ENCODE data around the gene TMPRSS13. TPM values are rescaled to one million over a fixed set of nuclear protein-coding genes. Genes with fewer than 3 reads are reported as not detected.

Gene TMPRSS13
- total and polyA plus RNA-seq, 9 of the 15 experiments (the other 6 are each of a cell fraction or from before 2014, with no cell fraction given): 0.11 to 0.29 (median 0.15) TPM

DNA sequence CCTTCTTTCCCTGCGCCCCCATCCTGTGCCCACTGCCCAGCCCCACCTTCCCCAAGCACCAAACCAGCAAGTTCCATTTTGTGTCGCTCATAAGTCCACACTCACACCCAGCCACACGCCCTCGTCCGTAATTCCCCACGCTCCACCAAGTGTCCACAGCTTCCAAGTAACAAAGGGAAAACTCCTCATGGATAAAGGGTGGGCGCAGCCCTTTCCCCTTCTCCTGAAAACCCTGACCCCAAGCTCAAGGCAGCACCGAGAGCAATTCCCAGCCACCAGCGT is 53.2 kb downstream of the TMPRSS13 start (continued):
- TF ChIP-seq GABPA (tag; conservative IDR thresholded peaks at IDR 0.05; ENCODE audit: low read depth) (no peak), SPI1 (IDR thresholded peaks at IDR 0.05; ENCODE audit: borderline replicate concordance, low read depth, low read length) (no peak), BACH1 (tag; IDR thresholded peaks at IDR 0.05) (no peak)

DNA sequence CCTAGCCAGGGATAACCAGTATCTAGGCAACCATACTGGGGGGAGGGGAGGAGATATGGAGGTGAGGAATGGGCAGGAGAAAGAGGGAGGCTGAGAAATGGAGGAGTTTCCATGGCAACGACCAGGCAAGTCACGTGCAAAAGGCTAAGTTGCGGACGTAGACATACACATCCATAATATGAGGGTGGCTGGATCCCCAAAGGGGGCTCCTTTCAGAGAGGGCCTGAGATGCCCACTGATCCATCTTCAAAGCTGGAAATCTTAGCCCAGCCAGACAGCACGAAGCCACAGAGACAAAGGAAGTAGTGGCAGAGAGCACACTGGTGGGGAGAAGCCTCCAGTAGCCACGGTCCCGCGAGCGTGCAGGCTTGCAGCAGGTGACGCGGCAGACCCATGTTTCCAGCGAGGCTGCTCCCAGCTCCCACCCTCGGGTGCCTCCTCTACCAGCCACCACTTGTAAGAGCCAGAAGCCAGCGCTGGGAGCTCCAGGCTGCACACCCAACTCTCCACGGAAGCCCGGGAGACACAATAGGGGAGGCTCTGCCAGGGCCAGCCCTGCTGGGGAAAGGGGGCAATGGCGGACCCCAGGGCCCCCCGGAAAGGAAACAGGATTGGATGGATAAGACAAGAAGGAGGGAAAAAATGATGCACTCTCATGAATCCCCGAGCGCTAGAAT is 53.7 kb downstream of the TMPRSS13 start:
- Histone ChIP-seq H2AFZ (ENCODE audit: low read depth, low read length) (no peak overlapping the region), H3K9me1 (ENCODE audit: control insufficient read depth, insufficient read depth, low read length) (no peaks in the 10 kb centered on the region), H3K79me2 (ENCODE audit: control insufficient read depth, insufficient read depth, low read length) (no peaks in the 10 kb centered on the region), H3K36me3 (ENCODE audit: control insufficient read depth, insufficient read depth, low read length) (no peaks in the 10 kb centered on the region), H3K4me1 (replicated peaks in 1 of 2; ENCODE audit: control insufficient read depth in 2 of 2, insufficient read depth in 2 of 2, low read length in 2 of 2) (peaks cover 0 to 11% of the 10 kb centered on the region in 2 experiments; a peak in 2 of 5 replicates), H3K27ac (ENCODE audit: extremely low read depth, low read depth, low read length) (no peak overlapping the region), H3K27me3 (ENCODE audit: control insufficient read depth in 2 of 2, insufficient read depth in 2 of 2, low read length in 2 of 2) (peaks cover 76 to 97% of the 10 kb centered on the region in 2 experiments), H3K4me2 (ENCODE audit: insufficient read depth, low read length) (no peak overlapping the region), H3K4me3 (no peak overlapping the region), H4K20me1 (replicated peaks; ENCODE audit: control insufficient read depth, insufficient read depth, low read length) (peaks cover 13% of the 10 kb centered on the region), H3K9me3 (replicated peaks; ENCODE audit: control insufficient read depth, insufficient read depth, low read depth, low read length) (no peaks in the 10 kb centered on the region), H3K9ac (ENCODE audit: insufficient read depth in 1 of 2, low read depth in 2 of 2, low read length in 2 of 2) (no peak overlapping the region)
- ATAC-seq (no peak), FAIRE-seq (no peak), DNase-seq (ENCODE audit: extremely low read depth in 1 of 4, low spot score in 3 of 4) (no peak)
- in situ Hi-C loops (cut with MboI): no loop called here
- intact Hi-C loops (cut with micrococcal nuclease): no loop called here
- TF ChIP-seq RHOXF2B (CRISPR knock-in tag; conservative IDR thresholded peaks at IDR 0.05) (no peak), BHLHE40 (IDR thresholded peaks at IDR 0.05; ENCODE audit: low read length) (peak; percentile 24; the same call in 1 of the 2 replicates), NBN (IDR thresholded peaks at IDR 0.05; ENCODE audit: low read depth) (no peak), ZNF140 (CRISPR knock-in tag; IDR thresholded peaks at IDR 0.05) (no peak), ZNF551 (CRISPR knock-in tag; IDR thresholded peaks at IDR 0.05) (no peak), ZBTB7A (IDR thresholded peaks at IDR 0.05; ENCODE audit: borderline replicate concordance, control insufficient read depth, low read depth, low read length) (no peak), KDM4B (IDR thresholded peaks at IDR 0.05; ENCODE audit: borderline replicate concordance in 2 of 2, low read depth in 1 of 2) (no peak), SIN3B (IDR thresholded peaks at IDR 0.05; ENCODE audit: low read depth) (no peak), RFX1 (IDR thresholded peaks at IDR 0.05) (peak; percentile 78), EGR1 (conservative IDR thresholded peaks at IDR 0.05) (no peak)
- TF ChIP-seq, protein P1, sequence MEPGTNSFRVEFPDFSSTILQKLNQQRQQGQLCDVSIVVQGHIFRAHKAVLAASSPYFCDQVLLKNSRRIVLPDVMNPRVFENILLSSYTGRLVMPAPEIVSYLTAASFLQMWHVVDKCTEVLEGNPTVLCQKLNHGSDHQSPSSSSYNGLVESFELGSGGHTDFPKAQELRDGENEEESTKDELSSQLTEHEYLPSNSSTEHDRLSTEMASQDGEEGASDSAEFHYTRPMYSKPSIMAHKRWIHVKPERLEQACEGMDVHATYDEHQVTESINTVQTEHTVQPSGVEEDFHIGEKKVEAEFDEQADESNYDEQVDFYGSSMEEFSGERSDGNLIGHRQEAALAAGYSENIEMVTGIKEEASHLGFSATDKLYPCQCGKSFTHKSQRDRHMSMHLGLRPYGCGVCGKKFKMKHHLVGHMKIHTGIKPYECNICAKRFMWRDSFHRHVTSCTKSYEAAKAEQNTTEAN (CRISPR knock-in tag; IDR thresholded peaks at IDR 0.05): no peak
- TF ChIP-seq, protein P2, sequence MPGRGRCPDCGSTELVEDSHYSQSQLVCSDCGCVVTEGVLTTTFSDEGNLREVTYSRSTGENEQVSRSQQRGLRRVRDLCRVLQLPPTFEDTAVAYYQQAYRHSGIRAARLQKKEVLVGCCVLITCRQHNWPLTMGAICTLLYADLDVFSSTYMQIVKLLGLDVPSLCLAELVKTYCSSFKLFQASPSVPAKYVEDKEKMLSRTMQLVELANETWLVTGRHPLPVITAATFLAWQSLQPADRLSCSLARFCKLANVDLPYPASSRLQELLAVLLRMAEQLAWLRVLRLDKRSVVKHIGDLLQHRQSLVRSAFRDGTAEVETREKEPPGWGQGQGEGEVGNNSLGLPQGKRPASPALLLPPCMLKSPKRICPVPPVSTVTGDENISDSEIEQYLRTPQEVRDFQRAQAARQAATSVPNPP (IDR thresholded peaks at IDR 0.05; ENCODE audit: borderline replicate concordance, insufficient read depth, insufficient read length): no peak
- TF ChIP-seq, protein P3, sequence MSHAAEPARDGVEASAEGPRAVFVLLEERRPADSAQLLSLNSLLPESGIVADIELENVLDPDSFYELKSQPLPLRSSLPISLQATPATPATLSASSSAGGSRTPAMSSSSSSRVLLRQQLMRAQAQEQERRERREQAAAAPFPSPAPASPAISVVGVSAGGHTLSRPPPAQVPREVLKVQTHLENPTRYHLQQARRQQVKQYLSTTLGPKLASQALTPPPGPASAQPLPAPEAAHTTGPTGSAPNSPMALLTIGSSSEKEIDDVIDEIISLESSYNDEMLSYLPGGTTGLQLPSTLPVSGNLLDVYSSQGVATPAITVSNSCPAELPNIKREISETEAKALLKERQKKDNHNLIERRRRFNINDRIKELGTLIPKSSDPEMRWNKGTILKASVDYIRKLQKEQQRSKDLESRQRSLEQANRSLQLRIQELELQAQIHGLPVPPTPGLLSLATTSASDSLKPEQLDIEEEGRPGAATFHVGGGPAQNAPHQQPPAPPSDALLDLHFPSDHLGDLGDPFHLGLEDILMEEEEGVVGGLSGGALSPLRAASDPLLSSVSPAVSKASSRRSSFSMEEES (CRISPR knock-in tag; IDR thresholded peaks at IDR 0.05): 0 out of 2 replicates have a peak, but pooled peaks have one; percentile 3
- 3% methylated on average over 18 of the region's 20 CpGs for whole genome bisulfite sequencing (ENCODE audit: insufficient coverage, low coverage, missing lambda C conversion rate)
- no TSS peak for BruUV-seq (replicated peaks)
- CTCF ChIA-PET (ENCODE audit: low intra/inter-chr PET ratio): no interaction called here
- POLR2A ChIA-PET: interaction anchor here (0.5 kb wide), 1 partner anchor 9 kb away, joined by 3 read pairs; no protein-coding TSS in a partner anchor

Measured in K562 (cell line).